Measurements from ENCODE around the gene KCNH3.

Gene KCNH3

GRCh38 chr12:49578471-49579112 is 39.8 kb downstream of the KCNH3 start:
- peaks cover 11% of the 10 kb centered on the region for H3K36me3 ChIP-seq (ENCODE audit: low read depth)
- no peaks in the 10 kb centered on the region for H3K4me1 ChIP-seq (ENCODE audit: insufficient read depth, poor library complexity, severe bottlenecking)
- H3K27me3 ChIP-seq (ENCODE audit: insufficient read depth, poor library complexity, severe bottlenecking), result no peaks in the 10 kb centered on the region
- ATAC-seq (ENCODE audit: low read depth) (no peak), DNase-seq (ENCODE audit: low spot score) (no peak)
- H3K9me3 ChIP-seq (ENCODE audit: severe bottlenecking), result no peaks in the 10 kb centered on the region
- H3K27ac ChIP-seq (ENCODE audit: poor library complexity, severe bottlenecking), result no peak overlapping the region
- TF ChIP-seq CTCF (IDR thresholded peaks at IDR 0.05; ENCODE audit: poor library complexity, severe bottlenecking), result no peak
- no peak overlapping the region for H3K4me3 ChIP-seq (ENCODE audit: severe bottlenecking)

GRCh38 chr12:49580572-49581535 is 42.0 kb downstream of the KCNH3 start:
- H3K27ac ChIP-seq (ENCODE audit: poor library complexity, severe bottlenecking), result no peak overlapping the region
- DNase-seq (ENCODE audit: low spot score), result no peak
- no peaks in the 10 kb centered on the region for H3K27me3 ChIP-seq (ENCODE audit: insufficient read depth, poor library complexity, severe bottlenecking)
- H3K4me3 ChIP-seq (ENCODE audit: severe bottlenecking), result no peak overlapping the region
- H3K36me3 ChIP-seq (ENCODE audit: low read depth), result peaks cover 3% of the 10 kb centered on the region; the same call in 1 of the 2 replicates
- TF ChIP-seq CTCF (IDR thresholded peaks at IDR 0.05; ENCODE audit: poor library complexity, severe bottlenecking), result peak; percentile 79
- peak; percentile 90 for ATAC-seq (ENCODE audit: low read depth)
- no peaks in the 10 kb centered on the region for H3K4me1 ChIP-seq (ENCODE audit: insufficient read depth, poor library complexity, severe bottlenecking)
- H3K9me3 ChIP-seq (ENCODE audit: severe bottlenecking), result no peaks in the 10 kb centered on the region

GRCh38 chr12:49582201-49582600 is 43.4 kb downstream of the KCNH3 start:
- ATAC-seq (ENCODE audit: low read depth), result no peak
- no peak overlapping the region for H3K4me3 ChIP-seq (ENCODE audit: severe bottlenecking)
- TF ChIP-seq CTCF (IDR thresholded peaks at IDR 0.05; ENCODE audit: poor library complexity, severe bottlenecking), result no peak
- H3K27ac ChIP-seq (ENCODE audit: poor library complexity, severe bottlenecking), result no peak overlapping the region
- H3K27me3 ChIP-seq (ENCODE audit: insufficient read depth, poor library complexity, severe bottlenecking), result no peaks in the 10 kb centered on the region
- no peaks in the 10 kb centered on the region for H3K9me3 ChIP-seq (ENCODE audit: severe bottlenecking)
- H3K4me1 ChIP-seq (ENCODE audit: insufficient read depth, poor library complexity, severe bottlenecking), result no peaks in the 10 kb centered on the region
- DNase-seq (ENCODE audit: low spot score), result no peak
- no peaks in the 10 kb centered on the region; the same call in 1 of the 2 replicates for H3K36me3 ChIP-seq (ENCODE audit: low read depth)

- no peak for DNase-seq (ENCODE audit: low spot score)
- Histone ChIP-seq H3K27me3 (ENCODE audit: insufficient read depth, poor library complexity, severe bottlenecking) (no peaks in the 10 kb centered on the region), H3K4me1 (ENCODE audit: insufficient read depth, poor library complexity, severe bottlenecking) (no peaks in the 10 kb centered on the region), H3K27ac (ENCODE audit: poor library complexity, severe bottlenecking) (no peak overlapping the region), H3K36me3 (ENCODE audit: low read depth) (no peaks in the 10 kb centered on the region; the same call in 1 of the 2 replicates), H3K4me3 (ENCODE audit: severe bottlenecking) (no peak overlapping the region), H3K9me3 (ENCODE audit: severe bottlenecking) (no peaks in the 10 kb centered on the region)
- no peak for TF ChIP-seq CTCF (IDR thresholded peaks at IDR 0.05; ENCODE audit: poor library complexity, severe bottlenecking)
- ATAC-seq (ENCODE audit: low read depth), result no peak
Observed at GRCh38 chr12:49582850-49583249, 44.0 kb downstream of the KCNH3 start.

Measured in RWPE2 (cell line).